HG02840 (cell line): Measurements from ENCODE around the gene SERP1.

Source experiments
- ATAC-seq: cut with Tn5 transposase; IDR thresholded peaks from one replicate; pipeline ENCODE4 v1.9.1; 2021; ENCODE audit warnings: mild to moderate bottlenecking, moderate library complexity, moderate number of reproducible peaks; ENCODE audit not compliant: unreplicated experiment, low FRiP score

The SERP1 gene

DNA sequence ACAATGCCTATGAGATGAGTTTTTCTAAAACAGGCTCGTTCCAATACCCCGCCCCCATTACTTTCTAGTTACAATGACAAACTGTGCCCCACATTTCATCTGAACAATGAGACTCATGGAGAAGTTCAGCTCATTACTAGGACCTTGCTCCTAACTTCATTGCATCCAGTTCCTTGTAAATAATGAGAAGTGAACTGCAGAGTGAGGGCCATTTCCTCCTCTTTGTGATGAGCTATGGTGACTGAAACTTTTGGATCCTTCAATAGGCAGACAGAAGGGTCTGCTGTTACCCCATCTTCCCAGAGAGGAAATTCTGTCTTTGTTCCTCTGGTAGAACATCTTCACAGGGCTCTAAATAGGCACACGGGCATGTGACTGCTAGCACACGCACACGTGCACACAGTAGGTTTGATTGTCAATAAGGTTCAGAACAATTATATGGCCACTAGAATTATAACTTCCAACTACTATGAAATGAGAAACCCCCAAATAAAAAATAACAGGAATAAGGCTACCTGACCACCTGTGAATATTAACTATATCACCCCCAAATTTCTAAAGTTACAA is 51.8 kb downstream of the SERP1 start:
- ATAC-seq: no peak
